ENCODE data around the gene MYH11. TPM values are rescaled to one million over a fixed set of nuclear protein-coding genes. Genes with fewer than 3 reads are reported as not detected.

MYH11 gene
- total and polyA plus RNA-seq, 10 of the 15 experiments (the other 5 are each of a cell fraction or from before 2014, with no cell fraction given) = 0.01 to 1.9 (median 0.13) TPM; not detected in 1

- TF ChIP-seq E2F4 (IDR thresholded peaks at IDR 0.05; ENCODE audit: low read depth, low read length) (no peak), PBX3 (IDR thresholded peaks at IDR 0.05; ENCODE audit: insufficient replicate concordance, low read depth, low read length) (no peak), SPI1 (IDR thresholded peaks at IDR 0.05; ENCODE audit: borderline replicate concordance, insufficient read depth, low read depth, low read length) (no peak)
- no peaks in the 10 kb centered on the region for H3K27me3 ChIP-seq (replicated peaks in 1 of 2; ENCODE audit: control insufficient read depth in 2 of 2, insufficient read depth in 2 of 2, low read length in 1 of 2)
- no peak for FAIRE-seq
- no peak overlapping the region for H3K27ac ChIP-seq (ENCODE audit: control insufficient read depth, insufficient read depth)
- 25% methylated on average over 4 of the region's 4 CpGs for WGBS (ENCODE audit: insufficient coverage, insufficient replicate concordance, low lambda C conversion rate, missing lambda C conversion rate)
- ChIA-PET POLR2A (no interaction called here), SMC1A (ENCODE audit: uncharacterized antibody, unreplicated experiment) (no interaction called here), RAD21 (ENCODE audit: unreplicated experiment) (no interaction called here), CTCF (no interaction called here)
- H3K9me3 ChIP-seq (replicated peaks; ENCODE audit: control insufficient read depth, insufficient read depth, low read length) = no peaks in the 10 kb centered on the region; the same call in 2 of the 3 replicates
- no peak overlapping the region for H2AFZ ChIP-seq (ENCODE audit: control insufficient read depth, low read depth, low read length)
- no peak for DNase-seq (ENCODE audit: low read depth, low spot score)
- intact Hi-C loops (cut with micrococcal nuclease; ENCODE audit: unreplicated experiment) (no loop called here), in situ Hi-C loops (cut with MboI) (no loop called here)
- no peaks in the 10 kb centered on the region for H3K4me1 ChIP-seq (ENCODE audit: control insufficient read depth, insufficient read depth, low read length)
- H3K36me3 ChIP-seq (ENCODE audit: control insufficient read depth in 2 of 2, insufficient read depth in 2 of 2, low read length in 1 of 2) = no peaks in the 10 kb centered on the region
- H3K79me2 ChIP-seq (ENCODE audit: control insufficient read depth, insufficient read depth, low read length) = no peaks in the 10 kb centered on the region
- no TSS peak for BruUV-seq (replicated peaks)
- H3K4me2 ChIP-seq (ENCODE audit: control insufficient read depth, insufficient read depth) = no peak overlapping the region
- no peak overlapping the region for H3K4me3 ChIP-seq
- no peak for ATAC-seq
- no peak overlapping the region for H3K9ac ChIP-seq (ENCODE audit: control insufficient read depth, insufficient read depth, low read length)
- no peaks in the 10 kb centered on the region for H4K20me1 ChIP-seq (ENCODE audit: control insufficient read depth, insufficient read depth)
Measured at GRCh38 chr16:15799851-15800495, 56.9 kb downstream of the MYH11 start.

- intact Hi-C loops (cut with micrococcal nuclease; ENCODE audit: unreplicated experiment) (no loop called here), in situ Hi-C loops (cut with MboI) (no loop called here)
- H3K36me3 ChIP-seq (ENCODE audit: control insufficient read depth in 2 of 2, insufficient read depth in 2 of 2, low read length in 1 of 2) = no peaks in the 10 kb centered on the region
- no peaks in the 10 kb centered on the region for H3K27me3 ChIP-seq (replicated peaks in 1 of 2; ENCODE audit: control insufficient read depth in 2 of 2, insufficient read depth in 2 of 2, low read length in 1 of 2)
- H3K4me3 ChIP-seq = no peak overlapping the region
- CTCF ChIA-PET = no interaction called here
- no peak for ATAC-seq
- RAD21 ChIA-PET (ENCODE audit: unreplicated experiment) = no interaction called here
- WGBS (ENCODE audit: insufficient coverage, insufficient replicate concordance, low lambda C conversion rate, missing lambda C conversion rate) = 29% methylated on average over 5 of the region's 5 CpGs
- no peak overlapping the region for H3K27ac ChIP-seq (ENCODE audit: control insufficient read depth, insufficient read depth)
- no peaks in the 10 kb centered on the region for H3K79me2 ChIP-seq (ENCODE audit: control insufficient read depth, insufficient read depth, low read length)
- no peak for DNase-seq (ENCODE audit: low read depth, low spot score)
- H3K4me2 ChIP-seq (ENCODE audit: control insufficient read depth, insufficient read depth) = no peak overlapping the region
- BruUV-seq (replicated peaks) = no TSS peak
- SMC1A ChIA-PET (ENCODE audit: uncharacterized antibody, unreplicated experiment) = interaction anchor here (0.6 kb wide), 2 partner anchors 75 to 214 kb away, joined by 3 read pairs; no protein-coding TSS in a partner anchor
- no peak for FAIRE-seq
- H3K9me3 ChIP-seq (replicated peaks; ENCODE audit: control insufficient read depth, insufficient read depth, low read length) = no peaks in the 10 kb centered on the region; the same call in 2 of the 3 replicates
- H4K20me1 ChIP-seq (ENCODE audit: control insufficient read depth, insufficient read depth) = no peaks in the 10 kb centered on the region
- POLR2A ChIA-PET = no interaction called here
- no peak overlapping the region for H3K9ac ChIP-seq (ENCODE audit: control insufficient read depth, insufficient read depth, low read length)
- H3K4me1 ChIP-seq (ENCODE audit: control insufficient read depth, insufficient read depth, low read length) = no peaks in the 10 kb centered on the region
- no peak overlapping the region for H2AFZ ChIP-seq (ENCODE audit: control insufficient read depth, low read depth, low read length)
- TF ChIP-seq FOXK2 (IDR thresholded peaks at IDR 0.05) (no peak), ESRRA (IDR thresholded peaks at IDR 0.05; ENCODE audit: low read length) (no peak), IRF4 (IDR thresholded peaks at IDR 0.05; ENCODE audit: low read depth, low read length) (no peak), POU2F2 (IDR thresholded peaks at IDR 0.05; ENCODE audit: borderline replicate concordance, low read depth, low read length) (no peak), SMC3 (IDR thresholded peaks at IDR 0.05; ENCODE audit: borderline replicate concordance, low read length) (no peak), TBL1XR1 (IDR thresholded peaks at IDR 0.05; ENCODE audit: low read depth, low read length) (no peak), PAX8 (IDR thresholded peaks at IDR 0.05) (no peak), NFYA (IDR thresholded peaks at IDR 0.05; ENCODE audit: borderline replicate concordance, low read depth, low read length) (no peak), CEBPZ (IDR thresholded peaks at IDR 0.05; ENCODE audit: low read depth, low read length) (no peak), BCL11A (IDR thresholded peaks at IDR 0.05; ENCODE audit: low read depth, low read length) (no peak)
Measured at GRCh38 chr16:15798671-15799070, 58.2 kb downstream of the MYH11 start.
